Stimulated activated CD4-positive, alpha-beta T cell treated with anti-CD3 and anti-CD28 coated beads, TNF-alpha, amount 100 ng/mL, for 4 hours (primary cell): ENCODE data around the gene CD14.
"Not testable (repeated sequence)": the region's sequence is repeated elsewhere in the genome, so short reads cannot be mapped to it uniquely, and the experiment has no call there.

Experiments used
- DNase-seq, 3 experiments: peaks; one replicate each; pipeline ENCODE4 v3.0.0-alpha.2; 2020; ENCODE audit warnings: low read depth in 3 of 3

The CD14 gene

GRCh38 chr5:140633021-140633471, at the start of gene CD14:
CD14 (minus strand) TSS chr5:140633175; CDS start chr5:140633071, 104 bp downstream.
- no peak for DNase-seq

- DNase-seq = no peak
These were observed 46.0 kb upstream of the CD14 start for GRCh38 chr5:140678993-140679392.

GRCh38 chr5:140677947-140678346, 45.0 kb upstream of the CD14 start:
- DNase-seq = no peak

DNA sequence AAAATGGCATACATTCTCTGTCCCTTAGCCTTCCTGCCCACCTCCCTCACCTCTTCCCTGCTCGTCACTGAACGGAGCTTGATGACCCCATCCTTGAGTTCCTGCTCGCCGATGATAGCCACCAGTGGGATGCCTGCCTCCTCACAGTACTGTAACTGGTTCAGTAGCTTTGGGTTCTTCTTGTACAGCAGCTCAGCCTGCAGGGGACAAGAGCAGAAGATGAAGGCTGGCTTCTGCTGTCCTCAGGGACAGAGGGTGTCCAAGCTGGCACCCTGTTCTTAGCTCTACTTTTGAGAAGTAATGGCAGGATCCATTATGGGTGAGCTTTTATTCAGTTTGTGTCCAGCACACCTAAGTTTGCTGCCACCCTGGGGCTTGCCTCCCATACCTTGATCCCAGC, 41.7 kb upstream of the CD14 start:
- no peak for DNase-seq

- no peak for DNase-seq
These were observed 41.2 kb upstream of the CD14 start for GRCh38 chr5:140674211-140674610.

- DNase-seq = no peak
These were observed 40.4 kb upstream of the CD14 start, which contains the start of gene DND1 for GRCh38 chr5:140673187-140673976. DND1 (minus strand) TSS chr5:140673576; CDS start chr5:140673542, 34 bp downstream.

GRCh38 chr5:140672455-140673186, 39.6 kb upstream of the CD14 start:
- no peak for DNase-seq

GRCh38 chr5:140671472-140672125, 38.6 kb upstream of the CD14 start:
- DNase-seq = no peak

GRCh38 chr5:140671035-140671434, 38.1 kb upstream of the CD14 start:
- DNase-seq = not testable (repeated sequence)

DNA sequence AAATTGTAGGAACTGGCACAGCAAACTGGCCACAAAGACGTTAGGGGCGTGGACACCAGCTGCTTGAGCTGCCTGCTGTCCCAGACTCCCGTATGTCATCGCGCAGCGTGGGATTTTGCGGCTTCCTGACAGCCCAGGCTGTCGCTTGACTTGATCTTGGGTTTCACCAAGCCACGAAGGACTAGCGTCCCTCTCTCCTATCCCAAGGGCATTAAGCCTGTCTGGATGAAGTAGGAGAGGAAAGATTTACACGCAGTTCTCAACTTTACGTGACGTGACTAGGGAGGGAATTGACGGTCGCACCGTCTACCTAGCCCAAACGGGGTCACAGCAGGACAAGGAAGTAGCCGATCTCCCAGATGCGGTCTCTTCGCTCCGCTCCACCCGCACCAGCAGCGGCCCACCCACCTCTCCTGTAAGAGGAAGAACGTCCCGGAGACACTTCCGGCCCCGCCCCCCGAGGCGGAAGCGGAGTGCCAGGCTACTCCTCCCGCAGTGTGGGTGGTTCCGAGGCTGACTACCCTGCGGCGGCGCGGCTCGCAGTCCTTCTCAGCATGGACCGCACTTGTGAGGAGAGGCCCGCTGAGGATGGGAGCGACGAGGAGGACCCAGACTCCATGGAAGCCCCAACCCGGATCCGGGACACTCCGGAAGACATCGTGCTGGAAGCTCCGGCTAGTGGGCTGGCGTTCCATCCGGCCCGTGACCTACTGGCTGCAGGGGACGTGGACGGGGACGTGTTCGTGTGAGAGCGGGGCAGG, 31.6 kb upstream of the CD14 start, which contains the start of gene WDR55:
Gene WDR55, plus strand, starts transcription at position 546 of the 761 bp plus-strand sequence. Its CDS starts 9 bp downstream, at position 555.
- peak; percentile 90 to 92 (median 91) for DNase-seq

- DNase-seq = no peak
These were observed 31.0 kb upstream of the CD14 start for GRCh38 chr5:140664030-140664358.

- DNase-seq = not testable (repeated sequence)
These were observed 27.4 kb upstream of the CD14 start for GRCh38 chr5:140660371-140660770.

DNA sequence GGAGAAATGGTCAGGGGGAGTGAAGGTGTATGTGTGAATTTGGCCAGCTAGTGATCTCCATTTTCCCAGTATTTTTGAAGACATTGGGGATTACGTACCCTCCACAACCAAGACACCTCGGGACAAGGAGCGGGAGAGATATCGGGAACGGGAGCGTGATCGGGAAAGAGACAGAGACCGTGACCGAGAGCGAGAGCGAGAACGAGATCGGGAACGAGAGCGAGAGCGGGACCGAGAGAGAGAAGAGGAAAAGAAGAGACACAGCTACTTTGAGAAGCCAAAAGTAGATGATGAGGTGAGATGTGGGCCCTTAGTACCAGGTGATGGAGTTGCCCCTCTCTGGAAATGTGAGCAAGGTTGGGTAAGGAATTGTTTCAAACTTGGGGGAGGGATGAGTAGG, 25.9 kb upstream of the CD14 start:
- no peak for DNase-seq

GRCh38 chr5:140647042-140647419, 14.1 kb upstream of the CD14 start:
- no peak for DNase-seq

- DNase-seq = no peak
These were observed 9.7 kb upstream of the CD14 start for GRCh38 chr5:140642718-140643117.

DNA sequence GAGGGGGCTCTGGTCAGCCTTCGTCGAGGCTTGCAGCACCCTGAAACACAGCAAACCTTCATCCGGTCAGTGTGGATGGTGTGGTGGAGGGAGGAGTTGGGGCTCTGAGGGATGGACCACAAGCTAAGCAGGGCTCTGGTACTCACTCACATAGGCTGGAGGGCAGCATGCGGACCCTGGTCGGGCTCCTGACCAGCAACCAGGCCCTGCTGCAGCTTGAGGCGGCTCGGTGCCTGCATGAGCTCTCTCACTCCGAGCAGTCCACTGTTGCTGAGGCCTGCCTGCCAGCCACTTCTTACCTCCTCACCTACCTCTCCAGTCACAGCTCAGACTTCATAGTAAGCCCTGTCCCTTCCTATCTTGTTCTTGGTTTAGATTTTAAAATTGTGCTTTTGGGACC, 8.7 kb upstream of the CD14 start:
- no peak for DNase-seq

GRCh38 chr5:140639148-140639981, 6.4 kb upstream of the CD14 start, which contains the start of gene TMCO6:
TMCO6 (plus strand) TSS chr5:140639451; CDS start chr5:140639528, 77 bp downstream.
- DNase-seq = peak; percentile 92 to 97 (median 94)

GRCh38 chr5:140638898-140639147, 5.8 kb upstream of the CD14 start:
- not testable (repeated sequence) for DNase-seq

GRCh38 chr5:140637371-140638100, 4.6 kb upstream of the CD14 start:
- no peak for DNase-seq
